ENCODE data around the gene SLC1A3.

SLC1A3 gene

DNA sequence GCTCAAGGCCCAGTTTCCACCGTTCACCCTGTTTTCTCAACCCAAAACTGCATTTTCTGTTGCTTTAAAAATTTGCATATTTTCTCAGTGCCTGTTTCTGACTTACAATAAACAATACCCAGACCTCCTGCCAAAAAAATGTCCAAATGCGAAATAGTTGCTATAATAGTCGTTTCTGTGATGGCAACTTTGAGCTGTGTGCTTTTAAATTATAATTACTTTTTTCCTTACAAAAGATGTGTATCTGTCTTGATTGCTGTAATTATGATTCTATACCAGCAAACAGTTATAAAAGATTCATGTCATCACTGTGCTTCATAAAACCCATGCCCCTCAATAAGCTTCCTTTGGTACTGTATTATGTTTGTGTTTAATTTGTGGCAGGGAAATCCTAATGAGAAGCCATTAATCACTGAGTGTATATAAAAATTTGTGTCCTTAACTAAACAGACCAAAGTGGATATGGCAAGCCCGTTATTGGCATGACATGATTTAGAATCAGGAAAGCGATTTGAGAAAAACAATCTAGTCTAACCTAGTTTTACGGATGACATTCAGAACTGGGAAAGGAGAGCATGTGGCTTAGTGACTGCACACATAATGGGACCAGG, 5.4 kb upstream of the SLC1A3 start:
- no peak for DNase-seq

DNA sequence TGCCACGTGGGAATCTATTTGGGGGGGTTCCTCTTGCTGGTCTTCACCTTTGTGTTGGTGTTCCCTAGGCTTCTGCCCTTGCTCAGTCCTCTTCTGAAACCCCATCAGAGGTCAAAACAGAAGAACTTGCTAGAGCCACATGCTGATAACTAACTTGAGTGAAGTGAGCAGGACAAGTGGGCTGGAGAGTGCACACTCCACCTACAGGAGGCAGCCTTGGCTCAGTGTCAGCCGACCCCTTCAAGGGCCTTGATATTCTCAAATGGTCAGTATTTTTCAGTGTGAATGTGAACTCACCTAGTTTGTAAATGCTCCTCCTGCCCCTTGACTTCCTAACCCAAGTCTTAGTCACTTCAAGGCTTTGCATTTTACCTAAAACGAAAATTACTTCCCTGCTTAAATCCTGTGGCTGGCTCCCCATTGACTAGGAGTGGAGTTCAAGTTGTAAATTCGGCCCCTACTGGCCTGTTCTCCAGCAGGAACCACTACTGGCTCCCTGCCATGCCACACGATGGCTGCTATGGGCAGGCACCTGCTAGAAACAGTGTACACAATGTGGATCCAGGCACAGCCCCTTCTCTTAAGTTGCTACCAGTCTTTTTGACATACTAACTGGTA, 3.6 kb upstream of the SLC1A3 start:
- no peak for DNase-seq

DNA sequence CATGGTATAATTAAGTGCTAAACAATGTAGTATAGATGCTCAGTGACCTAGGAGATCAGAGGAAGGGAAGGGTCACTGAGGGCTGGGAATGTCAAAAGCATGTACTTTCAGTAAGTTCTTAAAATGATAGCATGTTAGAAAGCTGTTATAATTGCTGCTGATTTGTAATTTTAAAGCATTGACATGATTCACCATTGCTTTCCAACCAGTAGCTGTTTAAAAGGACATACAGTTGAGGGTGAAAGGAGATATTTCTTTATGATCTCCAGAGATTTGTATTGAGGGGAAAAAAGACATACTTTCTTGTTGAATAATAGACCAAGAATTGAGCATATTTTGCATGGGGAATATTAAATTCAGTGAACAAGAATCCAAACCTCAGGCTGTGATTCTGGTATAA, 1.2 kb upstream of the SLC1A3 start:
- DNase-seq: peak; percentile 86

DNA sequence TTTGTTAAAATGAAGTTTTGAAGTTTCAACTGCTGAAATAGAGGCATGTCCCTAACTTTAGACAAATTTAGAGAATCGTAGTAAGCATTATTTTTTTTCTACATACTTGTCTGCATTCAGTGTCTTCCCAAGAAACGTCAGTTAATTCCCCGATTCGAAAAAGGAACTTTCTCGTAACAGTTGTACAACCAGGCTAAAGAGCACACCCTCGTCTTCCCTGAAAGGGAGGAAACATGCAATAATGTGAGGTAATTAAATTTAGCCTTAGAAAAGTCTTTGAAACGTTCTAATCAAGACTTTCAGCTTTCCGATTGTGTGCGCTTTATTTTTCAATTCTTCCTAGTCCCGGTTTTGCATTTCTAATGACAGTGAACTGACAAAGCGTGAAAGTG, 374 bp upstream of the SLC1A3 start:
- DNase-seq: no peak

DNA sequence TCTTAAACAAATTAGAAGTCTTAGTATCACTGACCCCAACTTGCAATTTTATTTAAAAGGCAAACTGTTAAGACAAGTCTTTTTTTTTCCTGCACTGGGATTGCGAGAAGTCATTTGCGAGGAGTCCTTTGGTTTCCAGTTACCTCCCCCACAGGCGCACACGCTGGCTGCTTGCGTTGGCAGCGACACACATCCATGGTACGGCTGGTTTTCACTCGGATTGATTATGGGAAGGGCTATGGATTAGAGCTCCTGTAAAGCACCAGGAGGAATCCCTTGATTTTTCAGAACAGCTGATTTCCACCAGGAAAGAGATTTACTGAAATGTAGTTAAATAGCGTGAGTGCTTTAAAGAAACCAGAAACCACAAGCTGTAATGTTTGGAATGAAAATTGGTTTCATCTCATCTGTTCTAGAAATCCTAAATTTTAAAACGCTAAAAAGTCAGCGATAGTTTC, 737 bp downstream of the SLC1A3 start:
- DNase-seq: peak; percentile 65

DNA sequence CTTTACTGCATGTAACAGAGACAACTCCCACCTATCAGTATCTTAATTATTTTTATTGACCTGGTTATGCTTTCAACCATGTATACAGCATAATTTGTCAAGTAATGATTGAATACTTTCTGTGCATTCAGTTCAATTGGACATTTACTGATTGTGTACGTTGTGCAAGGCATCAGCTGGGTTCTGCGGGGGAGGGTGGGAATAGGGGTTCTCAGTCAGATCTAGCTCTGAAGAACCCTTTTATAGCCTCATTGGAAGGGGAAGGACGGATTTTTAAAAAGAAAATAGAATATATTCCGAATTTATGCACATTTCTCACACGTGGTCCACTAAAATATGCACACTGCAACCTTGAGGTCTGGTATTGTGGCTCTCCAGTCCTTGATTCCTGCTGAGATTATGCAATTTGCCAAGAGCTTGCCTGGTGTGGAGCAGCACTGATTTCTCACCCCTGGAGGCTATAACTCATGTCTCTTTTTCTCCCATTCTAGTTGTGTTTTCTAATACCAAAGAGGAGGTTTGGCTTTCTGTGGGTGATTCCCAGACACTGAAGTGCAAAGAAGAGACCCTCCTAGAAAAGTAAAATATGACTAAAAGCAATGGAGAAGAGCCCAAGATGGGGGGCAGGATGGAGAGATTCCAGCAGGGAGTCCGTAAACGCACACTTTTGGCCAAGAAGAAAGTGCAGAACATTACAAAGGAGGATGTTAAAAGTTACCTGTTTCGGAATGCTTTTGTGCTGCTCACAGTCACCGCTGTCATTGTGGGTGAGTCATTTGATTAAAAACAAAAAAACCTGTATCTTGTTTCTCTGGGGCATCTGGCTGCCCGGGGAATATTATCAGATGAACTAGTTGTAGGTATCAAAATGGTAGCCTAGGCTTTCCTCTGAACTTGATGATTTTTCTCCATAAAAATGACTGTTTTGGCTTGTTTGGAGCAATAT, 1.7 kb downstream of the SLC1A3 start:
- DNase-seq: peak; percentile 79

DNA sequence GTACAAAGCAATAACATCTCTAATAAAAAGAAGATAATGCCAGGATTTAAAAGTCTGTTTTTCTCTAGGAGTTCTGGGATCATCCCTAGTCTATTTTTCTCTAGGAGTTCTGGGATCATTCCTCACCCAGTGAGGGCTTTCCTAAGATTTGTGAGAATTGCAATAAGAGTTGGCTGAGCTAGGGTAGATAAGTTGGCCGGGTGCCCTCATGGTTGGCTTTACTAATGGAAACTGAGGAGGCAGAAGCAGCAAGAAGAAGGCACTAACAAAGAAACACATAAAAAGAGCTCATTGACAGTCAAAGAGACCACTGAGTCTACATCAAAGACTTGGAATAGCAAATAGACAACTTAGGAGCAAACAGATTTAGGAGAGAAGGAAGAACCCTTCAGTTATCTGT, 4.2 kb downstream of the SLC1A3 start:
- DNase-seq: no peak

DNA sequence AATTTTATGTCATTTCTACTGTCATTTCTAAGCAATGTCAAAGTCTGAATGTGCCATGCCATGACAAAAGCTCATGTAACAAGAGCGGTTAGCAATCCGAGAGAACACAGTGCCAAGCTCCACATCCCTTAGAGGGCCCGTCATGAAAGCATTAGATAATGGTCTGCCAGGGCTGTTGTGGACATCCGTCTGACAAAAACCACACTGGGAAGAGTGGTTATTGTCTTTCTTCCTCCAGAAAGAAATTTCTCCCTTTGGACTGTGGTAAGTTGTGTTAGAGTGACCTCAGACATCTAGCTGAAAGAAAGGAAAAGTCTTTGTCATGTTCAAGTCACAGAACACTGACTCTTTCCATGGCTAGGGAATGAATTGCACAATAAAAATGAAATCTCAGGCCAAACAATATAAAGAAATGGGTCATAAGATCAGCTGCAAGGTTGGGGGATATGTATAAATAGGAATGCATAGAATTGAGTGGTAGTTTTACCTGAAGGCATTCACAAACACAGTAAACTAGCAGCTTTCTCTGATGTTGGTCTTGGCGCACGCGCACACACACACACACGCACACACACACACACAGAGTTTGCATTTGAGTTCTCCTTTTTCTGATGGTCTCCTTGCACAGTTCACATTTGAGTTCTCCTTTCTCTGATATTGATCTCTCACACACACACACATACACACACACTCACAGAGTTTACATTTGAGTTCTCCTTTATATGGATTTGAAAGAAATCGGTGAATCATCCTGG, 5.3 kb downstream of the SLC1A3 start:
- DNase-seq: no peak

DNA sequence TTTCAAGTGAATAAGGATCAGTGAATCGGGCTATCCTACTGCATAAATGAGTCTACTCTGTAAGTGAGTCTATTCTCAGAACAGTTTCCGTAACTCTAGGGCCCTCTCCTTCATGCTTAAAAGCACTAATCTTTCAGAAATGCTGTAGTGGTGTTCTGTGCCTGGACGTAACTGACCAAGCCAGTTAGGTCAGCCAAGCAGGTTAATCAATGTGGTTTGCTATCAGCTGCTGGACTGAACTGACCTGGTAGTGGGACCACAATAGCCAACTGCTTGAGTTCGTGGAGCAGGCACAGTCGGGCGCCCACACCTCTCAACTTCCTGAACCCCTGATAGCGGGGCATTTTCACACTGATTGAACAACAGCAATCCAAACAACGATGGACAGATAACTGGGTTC, 6.8 kb downstream of the SLC1A3 start:
- no peak for DNase-seq

DNA sequence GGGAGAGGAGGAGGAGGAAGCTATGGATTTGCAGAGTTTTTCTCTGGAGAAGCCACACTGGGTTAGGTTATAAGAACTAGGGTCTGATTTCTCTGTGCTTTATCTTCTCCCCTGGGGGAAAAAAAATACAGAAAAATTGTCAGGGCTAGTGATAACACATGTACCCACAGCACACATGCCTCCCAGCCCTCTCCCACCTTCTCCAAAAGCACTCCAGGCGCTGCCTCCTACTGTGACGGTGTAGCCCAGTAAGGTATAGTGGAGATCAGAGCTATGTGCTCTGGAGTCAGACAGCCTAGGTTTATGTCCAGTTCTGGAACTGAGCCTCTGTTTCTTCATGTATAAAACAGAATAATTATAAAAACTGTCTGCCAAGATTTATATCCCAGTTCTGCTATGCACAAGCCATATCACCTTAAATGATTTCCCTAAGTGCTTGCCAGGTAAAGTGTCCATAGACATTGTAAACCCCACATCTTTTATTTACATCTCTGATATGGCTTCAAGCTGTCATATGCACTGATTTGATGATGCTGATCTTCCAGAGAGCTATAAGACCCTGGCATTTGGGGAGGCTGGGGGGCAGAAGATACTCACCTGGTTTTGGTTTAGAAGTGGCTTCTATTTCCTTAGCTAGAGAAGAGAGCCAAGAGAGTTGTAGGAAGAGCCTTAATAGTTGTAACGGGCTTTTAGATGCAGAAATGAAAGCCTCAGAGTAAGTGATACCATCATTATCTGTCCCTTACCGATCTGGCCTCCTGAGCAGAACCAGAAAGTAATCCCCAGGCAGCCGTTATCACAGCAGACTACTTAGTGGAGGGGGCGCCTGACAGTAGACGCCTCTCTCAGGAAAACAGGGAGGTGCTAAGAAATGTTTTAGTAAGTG, 7.6 kb downstream of the SLC1A3 start:
- DNase-seq: no peak

DNA sequence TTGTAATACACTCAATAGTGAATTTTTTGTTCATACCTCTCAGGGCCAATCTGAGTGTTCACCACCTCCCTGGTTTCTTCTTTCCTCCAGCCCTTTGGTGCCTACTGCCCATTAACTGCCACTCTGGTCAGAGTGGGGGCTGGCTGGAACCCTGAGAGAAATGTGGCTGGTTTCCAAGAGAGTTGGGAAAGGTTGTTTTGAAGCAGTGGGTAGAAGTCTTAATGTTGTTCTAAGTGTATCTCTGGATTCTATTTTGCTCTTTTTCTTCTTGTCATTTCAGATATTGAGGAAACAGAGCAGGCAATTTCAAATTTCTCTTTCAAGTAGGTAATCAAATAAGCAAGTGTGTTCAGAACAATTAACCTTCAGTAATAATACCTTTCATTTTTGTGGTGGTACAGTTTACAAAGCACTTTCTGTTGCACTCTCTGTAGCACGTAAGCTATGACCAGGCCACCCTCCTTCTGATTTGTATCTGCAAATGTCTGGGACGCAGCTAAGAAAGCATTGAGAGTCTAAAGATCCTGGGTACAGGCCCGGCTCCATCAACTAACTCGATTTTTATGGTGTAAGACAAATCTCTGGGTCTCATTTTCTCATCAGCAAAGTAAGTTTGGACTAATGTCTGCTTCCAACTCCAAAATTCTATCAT, 8.4 kb downstream of the SLC1A3 start:
- DNase-seq: no peak

DNA sequence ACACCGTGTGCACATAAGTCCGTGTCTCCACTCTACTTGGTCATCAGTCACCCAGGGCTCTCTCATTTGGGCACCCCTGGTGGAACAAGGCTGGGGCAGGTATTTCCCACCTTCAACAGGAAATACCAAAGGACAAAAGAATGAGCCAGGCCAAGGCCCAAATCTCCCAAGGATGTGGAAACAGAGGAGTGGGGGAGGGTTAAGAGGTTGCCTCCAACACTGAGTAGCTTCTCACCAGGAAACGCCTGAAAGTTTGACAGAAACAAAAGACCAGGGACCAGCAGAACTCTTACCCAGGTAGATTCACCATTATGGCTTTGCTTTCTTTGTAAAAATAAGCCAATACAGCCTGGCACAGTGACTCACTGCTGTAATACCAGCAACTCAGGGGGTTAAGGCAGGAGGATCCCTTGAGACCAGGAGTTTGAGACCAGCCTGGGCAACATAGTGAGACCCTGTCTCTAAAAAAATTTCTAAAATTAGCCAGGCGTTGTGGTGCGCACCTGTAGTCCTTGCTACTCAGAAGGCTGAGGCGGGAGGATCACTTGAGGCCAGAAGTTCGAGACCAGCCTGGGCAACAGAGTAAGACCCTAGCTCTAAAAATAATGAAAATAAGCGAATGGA, 12.7 kb downstream of the SLC1A3 start:
- DNase-seq: no peak

DNA sequence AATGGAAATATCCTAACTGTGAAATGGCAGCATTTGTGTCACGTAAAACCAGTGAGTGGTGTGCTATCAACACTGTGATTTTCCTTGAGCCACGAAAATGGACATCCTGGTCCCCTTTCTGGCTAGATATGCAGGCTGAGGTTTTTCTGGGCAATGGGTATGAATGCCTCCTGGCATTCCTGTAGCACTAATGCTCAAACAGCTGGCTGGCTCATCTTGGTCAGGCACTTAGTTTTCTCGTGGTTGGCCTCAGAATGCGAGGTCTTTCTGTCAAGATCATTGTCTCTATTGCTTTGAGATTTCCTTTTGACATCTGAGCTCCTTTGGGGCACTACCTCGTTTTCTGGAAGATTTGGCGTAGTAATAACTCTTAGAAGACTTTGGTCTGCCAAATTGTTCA, 15.6 kb downstream of the SLC1A3 start:
- DNase-seq: no peak

DNA sequence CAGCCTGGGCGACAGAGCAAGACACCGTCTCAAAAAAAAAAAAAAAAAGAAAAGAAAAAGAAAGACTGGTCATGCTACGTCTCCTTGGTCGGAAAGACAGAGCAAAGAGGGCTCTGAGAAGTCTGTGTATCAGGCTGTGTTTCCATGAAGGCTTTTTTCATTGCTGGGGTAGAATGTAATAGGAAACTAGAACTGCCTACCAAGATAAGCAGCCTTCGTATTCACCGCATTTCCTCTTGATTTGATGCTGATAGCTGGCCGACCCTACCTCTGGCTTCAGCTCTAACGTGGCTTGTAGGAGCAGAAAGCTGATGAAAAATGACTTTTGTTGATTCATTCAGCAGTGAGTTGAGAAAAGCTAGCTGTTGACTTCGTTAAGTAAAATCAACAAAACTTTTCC, 17.4 kb downstream of the SLC1A3 start:
- no peak for DNase-seq

DNA sequence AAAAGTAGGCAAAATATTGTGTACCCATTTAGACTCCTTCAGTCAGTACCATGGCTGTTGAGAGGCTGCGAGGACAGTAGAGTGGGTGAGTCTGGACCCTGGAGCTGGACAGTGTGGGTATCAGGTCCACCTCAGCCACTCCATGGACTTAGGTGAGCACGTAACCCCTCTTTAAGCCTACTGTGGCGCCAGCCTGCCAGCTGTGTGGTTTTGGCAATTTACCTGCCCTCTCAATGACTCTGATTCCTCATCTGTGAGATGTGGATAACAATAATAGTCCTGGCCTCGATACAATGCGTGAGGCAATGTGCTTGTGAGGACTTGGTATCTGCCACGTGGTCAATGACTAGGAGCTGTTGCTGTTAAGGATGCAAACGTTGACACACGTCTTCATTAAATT, 17.9 kb downstream of the SLC1A3 start:
- no peak for DNase-seq

DNA sequence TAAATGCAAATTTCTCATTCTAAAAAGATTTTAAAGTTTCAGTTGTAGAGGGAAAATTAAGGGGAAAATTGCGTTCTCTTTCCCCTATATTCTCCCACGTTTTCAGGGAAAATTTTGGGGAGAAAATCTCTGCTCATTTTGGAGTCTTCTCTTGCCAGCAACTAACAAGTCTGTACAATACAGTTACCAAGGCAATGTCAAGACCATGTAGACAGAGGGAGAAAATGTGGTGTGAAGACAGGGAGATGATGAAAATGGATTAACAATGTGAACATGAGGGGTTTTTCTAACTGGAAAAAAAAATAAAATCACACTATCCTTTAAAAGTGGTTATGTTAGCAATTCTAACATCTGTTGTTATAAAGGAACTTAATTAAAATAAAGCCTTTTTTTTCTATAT, 22.3 kb downstream of the SLC1A3 start:
- no peak for DNase-seq

DNA sequence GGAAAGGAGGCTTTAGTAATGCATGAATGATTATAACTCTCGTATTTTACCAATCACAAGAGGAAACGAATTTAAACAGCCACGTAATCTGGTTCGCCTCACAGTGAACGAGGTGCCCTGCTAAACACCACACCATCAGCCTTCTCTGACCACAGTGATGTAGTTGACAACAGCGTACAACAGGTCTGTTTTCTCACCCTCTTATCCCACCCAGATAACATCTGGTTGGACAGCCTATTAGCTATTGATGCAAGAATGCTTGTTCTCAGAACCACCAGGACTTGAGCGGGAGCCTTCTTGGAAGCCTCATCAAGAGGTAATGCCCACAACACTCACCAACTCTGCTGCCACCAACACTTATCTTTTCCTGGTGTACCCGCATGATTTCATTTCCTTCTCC, 23.3 kb downstream of the SLC1A3 start:
- DNase-seq: no peak

DNA sequence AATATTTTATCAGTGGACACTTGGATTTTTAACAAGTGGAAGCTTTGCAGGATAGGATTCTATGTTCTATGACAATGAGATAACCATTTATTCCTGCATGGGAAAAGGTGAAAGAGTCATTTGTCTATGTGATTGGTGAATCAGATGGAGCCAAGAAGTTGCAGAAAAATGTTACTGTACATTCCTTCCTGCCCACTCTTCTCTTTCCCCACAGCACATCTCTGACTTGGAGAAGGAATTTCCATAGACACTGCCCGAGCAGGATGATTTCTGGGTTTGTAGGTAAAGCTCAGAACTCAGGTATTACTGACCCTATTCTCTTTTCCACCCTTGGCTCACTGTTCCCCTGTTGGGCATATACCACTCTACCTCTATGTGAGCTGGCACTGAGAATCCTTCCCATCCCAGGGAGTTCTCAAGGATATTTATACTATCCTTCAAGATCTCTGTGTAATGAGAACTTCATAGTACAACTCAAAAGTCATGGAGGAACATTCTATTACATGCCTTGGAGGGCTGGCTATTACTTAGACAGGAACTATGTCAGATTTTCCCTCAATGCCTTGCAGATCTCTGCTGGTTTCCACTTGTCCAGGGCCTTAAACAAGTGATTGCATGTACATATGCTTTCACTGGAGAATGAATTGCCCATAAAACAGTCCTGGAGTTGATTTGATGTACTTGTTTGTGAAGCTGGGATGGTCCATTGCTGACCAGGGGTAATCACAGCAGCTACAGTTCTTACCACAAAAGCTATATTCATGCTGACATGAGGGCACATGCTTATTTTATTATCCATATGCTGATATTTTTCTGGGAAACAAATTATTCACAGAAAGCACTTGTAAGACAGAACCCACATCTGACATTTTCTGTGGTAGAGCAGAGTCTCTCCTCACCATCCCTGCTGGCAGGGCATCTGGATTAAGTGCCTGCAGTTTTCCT, 24.1 kb downstream of the SLC1A3 start:
- DNase-seq: peak; percentile 19

DNA sequence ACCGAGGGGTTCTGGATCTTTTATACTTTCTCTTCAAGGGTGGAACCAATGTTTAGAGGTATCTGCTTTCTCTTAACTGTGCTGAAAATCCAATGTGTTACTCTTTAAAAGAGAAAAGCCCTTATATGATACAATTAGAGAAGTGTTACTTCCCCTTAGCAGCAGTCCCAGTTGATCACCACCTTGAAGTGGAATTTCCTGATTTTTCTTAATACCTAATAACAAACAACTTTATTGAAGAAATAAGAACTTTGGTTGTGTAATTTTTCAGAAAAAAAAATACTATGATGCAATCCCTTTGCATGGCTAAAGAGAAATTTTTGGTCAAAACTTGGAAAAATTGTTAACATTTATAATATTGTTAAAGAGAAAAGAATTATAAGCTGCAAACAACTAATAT, 24.7 kb downstream of the SLC1A3 start:
- no peak for DNase-seq
